COLO829 (cell line): ENCODE measurements around the gene MIGA2.
"Not testable (repeated sequence)": the region's sequence is repeated elsewhere in the genome, so short reads cannot be mapped to it uniquely, and the experiment has no call there.

Experiments used
- DNase-seq: peaks from one replicate; pipeline ENCODE4 v3.0.0; 2012; ENCODE audit warnings: low spot score

MIGA2 gene, protein sequence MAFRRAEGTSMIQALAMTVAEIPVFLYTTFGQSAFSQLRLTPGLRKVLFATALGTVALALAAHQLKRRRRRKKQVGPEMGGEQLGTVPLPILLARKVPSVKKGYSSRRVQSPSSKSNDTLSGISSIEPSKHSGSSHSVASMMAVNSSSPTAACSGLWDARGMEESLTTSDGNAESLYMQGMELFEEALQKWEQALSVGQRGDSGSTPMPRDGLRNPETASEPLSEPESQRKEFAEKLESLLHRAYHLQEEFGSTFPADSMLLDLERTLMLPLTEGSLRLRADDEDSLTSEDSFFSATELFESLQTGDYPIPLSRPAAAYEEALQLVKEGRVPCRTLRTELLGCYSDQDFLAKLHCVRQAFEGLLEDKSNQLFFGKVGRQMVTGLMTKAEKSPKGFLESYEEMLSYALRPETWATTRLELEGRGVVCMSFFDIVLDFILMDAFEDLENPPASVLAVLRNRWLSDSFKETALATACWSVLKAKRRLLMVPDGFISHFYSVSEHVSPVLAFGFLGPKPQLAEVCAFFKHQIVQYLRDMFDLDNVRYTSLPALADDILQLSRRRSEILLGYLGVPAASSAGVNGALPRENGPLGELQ

DNA sequence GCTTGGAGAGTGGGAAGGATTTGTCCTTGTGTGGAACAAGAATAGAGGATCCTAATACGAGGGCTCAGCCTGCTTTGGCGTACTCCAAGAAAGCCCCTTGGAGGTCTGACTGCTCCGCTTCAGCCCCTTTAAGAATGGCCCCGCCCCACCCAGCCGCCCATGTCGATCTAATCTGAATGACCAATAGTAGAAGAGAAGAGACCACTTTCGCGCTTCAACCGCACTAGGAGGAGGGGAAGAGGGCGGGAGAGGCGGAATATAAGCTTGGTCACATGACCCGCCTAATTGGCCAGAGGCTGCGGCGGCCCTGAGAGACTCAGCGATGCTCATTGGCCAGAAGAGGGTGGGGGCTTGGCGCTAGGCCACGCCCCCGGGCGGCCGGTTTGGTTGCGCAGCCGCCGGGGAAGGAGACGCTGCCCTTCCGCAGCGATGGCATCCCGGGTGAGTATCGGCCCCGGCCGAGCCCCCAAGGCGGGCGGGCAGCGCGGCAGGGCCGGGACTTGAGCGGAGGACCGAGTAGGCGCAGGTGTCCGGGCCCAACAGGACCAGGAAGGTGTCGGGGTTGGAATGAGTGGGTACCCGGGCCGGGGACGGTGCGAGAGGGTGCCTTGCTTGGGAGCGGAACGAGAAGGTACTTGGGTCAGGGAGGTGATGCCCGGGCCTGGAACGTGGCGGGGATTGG lies at the start of gene MIGA2:
Gene MIGA2, plus strand, starts transcription at position 386 of the 682 bp plus-strand sequence. CDS start 3,969 bp downstream, outside the sequence.
- DNase-seq, result peak; percentile 100

DNA sequence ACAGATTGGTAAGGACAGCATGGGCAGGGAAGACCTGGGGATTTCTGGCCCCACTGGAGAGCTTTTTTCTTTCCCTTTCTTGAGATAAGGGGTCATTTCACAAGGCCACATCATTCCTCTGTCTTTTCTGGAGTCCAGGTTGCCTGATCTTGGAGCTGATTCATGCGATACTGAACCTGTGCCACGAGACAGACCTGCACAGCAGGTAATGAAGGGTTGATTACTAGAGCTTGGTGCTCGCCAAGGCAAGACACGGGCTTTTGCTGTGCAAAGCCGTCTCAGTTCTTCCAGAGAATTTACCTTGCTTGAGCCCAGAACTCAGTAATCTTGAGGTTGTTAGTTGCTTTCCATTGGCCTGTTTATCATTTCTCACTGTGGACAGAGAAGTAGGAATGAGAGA lies 49.8 kb upstream of the MIGA2 start:
- DNase-seq, result no peak

DNA sequence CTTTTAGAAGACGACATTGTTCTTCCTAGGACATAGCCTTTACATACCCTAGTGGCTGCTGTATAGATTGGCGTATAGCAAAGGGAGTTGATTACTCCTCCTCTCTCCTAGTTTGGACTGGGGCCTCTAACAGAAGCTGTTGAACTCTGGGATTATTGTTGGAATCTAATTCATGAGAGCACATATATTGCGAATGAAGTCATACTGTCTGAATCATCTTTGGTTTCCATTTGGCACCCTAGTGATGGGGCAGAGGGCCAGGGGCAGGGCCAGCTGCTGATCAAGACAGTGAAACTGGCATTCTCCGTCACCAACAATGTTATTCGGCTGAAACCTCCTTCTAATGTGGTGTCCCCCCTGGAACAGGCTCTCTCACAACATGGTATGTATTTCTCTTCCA lies 48.6 kb upstream of the MIGA2 start:
- no peak for DNase-seq

DNA sequence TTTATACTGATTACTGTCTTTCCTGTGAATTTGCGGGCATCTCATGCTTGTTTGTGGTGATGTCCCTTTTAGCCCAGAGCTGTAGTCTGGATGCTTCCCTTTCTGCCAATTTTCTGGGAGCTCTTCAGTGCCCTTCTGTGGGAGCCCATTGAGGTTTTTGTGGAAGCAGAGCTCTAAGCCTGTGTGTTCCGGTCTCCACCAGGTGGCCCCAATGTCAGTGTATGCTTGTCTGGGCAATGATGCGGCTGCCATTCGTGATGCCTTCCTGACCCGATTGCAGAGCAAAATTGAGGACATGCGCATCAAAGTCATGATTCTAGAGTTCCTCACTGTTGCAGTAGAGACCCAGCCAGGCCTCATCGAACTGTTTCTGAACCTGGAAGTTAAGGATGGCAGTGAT lies 43.4 kb upstream of the MIGA2 start:
- no peak for DNase-seq

DNA sequence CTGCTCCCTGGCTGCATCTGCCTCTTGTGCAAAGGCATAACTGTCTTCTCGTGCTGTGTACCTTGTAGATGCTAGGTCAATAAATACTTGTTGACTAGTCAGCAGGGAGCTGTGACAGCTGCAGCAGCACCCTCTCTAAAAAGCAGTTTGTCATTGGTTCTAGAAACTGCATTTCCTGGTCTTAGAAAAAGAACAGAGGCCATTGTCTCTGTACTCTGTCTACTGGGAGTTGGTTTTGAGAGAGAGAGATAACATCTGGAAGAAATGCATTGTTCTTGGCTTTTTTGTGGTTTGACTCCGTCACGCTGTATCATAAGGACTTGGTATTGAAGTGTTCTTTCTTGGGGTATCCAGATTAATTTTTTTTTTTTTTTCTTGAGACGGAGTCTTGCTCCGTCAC lies 40.6 kb upstream of the MIGA2 start:
- DNase-seq, result no peak

DNA sequence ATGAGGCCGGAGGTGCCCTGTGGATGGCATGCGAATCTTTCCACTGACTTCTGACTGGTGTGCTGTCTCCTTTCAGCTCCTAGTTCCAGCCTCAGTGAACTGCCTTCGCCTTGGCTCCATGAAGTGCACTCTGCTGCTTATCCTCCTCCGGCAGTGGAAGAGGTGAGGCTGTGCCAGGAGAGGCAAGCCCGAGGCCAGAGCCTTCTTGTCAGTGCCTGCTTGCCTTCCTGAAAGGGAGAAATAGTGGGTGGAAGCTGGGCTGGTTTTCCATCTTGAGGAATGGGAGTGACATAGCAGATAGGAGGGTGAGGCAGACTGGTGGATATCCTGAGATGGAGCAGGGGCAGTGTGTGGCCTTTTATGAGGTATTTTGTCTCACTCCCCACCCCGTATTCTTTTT lies 38.0 kb upstream of the MIGA2 start:
- no peak for DNase-seq

DNA sequence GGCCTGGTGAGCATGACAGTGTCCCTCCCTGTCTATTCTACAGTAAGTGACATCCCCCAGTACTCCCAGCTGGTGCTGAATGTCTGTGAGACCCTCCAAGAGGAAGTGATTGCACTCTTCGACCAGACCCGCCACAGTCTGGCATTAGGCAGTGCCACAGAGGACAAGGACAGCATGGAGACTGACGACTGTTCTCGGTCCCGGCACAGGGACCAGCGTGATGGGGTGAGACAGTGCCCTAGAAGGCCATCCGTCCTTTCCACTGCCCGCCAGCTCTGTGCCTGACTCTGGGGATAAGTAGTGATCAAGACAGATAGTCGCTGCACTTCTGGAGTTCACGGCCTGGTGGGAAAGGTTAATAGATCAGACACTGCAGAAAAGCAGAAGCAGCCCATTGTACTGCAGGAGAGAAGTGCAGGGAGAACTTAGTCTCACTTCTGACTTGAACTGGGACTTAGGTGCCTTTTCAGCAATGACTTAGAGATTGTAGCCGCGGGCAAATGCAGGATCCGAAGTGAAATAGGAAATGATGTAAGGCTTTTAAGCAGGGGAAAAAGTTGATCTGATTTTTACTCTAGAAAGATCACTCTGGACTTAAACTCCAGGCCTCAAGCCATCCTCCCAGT lies 36.7 kb upstream of the MIGA2 start:
- DNase-seq, result no peak

DNA sequence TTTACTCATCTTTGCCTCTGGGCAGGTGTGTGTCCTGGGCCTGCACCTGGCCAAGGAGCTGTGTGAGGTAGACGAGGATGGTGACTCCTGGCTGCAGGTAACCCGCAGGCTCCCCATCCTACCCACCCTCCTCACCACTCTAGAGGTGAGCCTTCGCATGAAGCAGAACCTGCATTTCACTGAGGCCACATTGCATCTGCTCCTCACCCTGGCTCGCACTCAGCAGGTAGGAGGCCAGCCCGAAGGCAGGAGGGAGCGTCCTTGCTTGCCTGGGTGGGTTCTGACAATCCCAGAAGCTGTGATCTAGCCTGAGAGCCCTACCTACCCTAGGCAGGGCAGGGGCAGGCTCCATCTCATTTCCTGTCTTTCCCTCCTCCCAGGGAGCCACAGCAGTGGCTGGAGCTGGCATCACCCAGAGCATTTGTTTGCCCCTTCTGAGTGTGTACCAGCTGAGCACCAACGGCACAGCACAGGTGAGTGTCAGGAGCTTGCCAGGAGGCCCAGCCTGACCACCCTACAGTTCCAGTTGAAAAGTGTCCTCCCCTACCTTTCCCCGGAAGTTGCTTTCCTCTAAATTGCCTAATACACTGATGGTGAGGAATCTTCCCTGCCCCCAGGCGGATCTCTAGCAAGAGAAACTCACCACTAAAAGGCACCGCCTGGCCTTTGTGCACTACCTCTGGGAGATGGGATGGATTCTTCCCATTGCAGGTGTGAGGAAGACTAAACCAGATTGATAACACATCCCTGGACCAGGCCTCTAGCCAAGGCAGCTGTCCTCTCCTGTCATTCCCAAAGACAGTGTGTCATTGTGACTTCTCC lies 34.7 kb upstream of the MIGA2 start:
- no peak for DNase-seq

DNA sequence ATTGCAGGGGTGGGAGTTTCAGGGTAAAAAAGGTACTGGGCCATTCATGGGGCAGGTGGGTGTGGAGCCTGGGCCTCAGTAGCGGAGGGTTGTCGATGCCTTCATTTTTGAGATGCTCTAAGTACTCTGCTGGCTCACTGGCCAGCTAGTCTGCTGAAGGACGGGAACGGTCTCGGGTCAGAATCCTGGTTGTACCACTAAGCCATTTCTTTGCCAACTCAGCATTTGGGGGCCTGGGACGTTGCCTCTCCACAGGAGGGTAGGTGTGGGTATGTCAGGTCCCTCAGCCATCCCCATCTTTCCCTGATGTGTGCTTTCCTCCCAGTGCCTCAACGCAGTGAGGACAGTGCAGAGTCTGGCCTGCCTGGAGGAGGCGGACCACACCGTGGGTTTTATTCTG lies 33.4 kb upstream of the MIGA2 start:
- no peak for DNase-seq

DNA sequence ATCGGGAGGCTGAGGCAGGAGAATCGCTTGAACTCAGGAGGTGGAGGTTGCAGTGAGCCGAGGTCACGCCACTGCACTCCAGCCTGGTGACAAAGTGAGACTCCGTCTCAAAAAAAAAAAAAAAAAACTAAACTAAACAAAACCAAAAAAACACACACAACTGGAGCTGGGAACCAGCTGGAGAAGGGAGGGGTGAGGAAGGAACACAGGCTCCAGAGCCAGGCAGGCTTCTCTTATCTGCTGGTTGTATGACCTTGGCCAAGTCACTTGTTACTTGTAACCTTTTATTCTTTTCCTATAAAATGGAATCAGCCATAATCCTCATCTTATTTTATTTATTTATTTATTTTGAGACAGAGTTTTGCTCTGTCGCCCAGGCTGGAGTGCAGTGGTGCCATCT lies 32.3 kb upstream of the MIGA2 start:
- DNase-seq, result not testable (repeated sequence)

DNA sequence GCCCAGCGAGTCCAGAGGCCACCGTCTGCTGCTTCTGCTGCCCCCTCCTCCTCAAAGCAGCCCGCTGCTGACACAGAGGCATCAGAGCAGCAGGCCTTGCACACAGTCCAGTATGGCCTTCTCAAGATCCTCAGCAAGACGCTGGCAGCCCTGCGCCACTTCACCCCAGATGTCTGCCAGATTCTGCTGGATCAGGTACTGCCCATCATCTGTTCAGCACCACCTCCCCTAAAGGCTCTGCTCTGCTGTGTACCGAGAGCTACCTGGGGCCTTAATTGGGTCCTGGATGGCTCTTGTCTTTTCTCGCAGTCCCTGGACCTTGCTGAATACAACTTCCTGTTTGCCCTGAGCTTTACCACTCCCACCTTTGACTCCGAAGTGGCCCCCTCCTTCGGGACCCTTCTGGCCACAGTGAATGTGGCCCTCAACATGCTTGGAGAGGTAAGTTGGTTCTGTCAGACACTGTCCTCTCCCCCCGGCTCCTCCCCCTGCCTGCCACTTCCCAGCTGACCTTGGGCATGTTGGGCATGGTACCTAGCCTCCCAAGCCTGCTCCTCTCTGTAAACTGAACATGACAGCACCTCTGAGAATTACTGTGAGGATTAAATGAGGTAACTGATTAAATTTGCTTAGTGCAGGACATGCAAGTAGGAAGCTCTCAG lies 31.0 kb upstream of the MIGA2 start:
- no peak for DNase-seq

DNA sequence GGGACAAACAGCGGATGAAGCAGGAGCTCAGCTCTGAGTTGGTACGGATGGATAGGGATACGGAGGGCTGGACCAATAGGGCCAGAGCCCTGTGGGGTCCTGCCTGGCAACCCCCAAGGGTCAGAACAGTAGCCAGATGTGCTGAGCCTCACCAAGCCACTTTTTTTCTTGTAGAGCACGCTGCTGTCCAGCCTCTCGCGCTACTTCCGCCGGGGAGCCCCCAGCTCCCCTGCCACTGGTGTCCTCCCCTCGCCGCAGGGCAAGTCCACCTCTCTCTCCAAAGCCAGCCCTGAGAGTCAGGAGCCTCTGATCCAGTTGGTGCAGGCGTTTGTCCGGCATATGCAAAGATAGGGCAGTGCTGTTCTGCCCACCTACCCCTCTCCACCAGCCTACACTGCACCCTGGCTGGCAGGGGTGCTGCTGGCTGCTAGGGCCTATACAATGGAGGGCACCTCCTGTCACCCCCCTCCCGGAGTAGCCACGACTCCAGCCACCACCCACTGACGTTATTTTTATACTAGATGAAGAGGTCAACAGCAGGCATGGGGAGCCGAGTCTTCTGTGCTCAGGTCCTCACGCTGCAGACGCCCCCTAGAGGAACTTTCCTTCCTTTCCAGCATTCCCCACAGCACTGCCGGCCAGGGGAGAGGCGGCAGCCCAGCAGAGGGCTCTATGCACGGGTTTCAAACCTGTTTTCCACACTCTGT lies 29.9 kb upstream of the MIGA2 start:
- DNase-seq, result peak; percentile 72

DNA sequence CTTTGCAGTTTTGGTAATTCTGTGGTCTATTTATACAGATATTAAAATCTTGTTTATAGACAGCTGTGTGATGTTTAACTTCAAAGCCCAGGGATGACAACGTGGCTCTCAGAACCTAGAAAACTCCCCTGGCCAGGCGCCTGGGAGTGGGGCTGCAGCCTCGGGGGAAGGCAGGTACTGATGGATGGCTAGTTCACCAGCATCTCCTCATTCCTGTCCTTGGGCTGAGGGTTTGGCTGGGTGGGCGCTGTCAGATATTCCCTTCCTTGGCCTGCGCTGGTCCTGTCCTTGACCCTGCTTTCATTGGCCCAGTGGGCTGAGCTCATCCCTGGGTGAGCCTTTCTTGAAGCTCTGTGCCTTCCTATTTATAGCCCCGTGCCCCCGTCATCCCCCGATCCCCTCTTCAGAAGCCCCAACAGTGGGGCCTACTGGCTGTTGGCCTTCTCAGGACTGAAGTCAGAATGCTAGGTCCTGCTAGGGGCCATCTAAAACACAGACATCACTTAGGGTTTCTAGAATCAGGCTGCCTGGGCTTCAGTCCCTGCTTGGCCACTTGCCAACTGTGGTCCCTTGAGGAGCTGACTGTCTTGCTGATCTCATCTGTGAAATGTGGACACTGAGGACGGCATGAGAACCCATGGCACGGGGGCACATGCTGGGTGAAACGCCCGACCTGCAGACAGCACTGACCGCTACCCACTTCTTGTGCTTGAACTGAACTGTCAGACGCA lies 29.2 kb upstream of the MIGA2 start:
- no peak for DNase-seq

DNA sequence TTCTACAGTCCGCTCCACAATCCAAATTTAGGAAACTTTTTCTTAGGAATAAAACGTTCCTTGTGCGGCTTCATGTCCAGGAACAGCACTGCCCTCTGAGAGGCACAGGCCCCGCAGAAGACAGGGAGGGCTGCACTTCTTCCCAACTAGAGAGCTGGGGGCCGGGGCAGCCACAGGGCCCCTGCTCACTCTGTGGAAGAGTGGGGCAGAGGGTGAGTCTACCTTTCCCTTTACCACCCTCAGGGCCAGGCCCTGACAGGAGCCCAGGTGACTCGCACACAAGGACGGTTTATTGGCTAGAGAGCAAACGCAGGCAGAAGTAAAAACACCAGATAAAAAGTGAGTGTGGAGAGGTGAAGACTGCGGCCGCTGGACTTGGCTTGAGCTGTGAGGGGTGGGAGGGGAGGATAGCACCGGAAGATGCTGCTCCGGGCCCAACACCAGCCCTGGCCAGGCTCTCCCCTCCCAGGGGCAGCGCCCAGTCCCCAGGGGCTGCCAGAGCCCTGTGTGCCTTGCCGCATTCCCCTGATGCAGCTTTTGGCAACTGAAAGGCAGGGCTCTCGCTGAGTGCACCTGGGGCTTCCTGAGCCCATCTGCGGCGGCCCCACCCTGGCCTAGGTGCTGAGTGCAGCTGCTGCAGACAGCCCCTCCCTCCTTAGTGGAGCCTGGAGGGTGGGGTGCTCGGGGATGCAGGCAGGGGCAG lies 28.5 kb upstream of the MIGA2 start:
- no peak for DNase-seq

DNA sequence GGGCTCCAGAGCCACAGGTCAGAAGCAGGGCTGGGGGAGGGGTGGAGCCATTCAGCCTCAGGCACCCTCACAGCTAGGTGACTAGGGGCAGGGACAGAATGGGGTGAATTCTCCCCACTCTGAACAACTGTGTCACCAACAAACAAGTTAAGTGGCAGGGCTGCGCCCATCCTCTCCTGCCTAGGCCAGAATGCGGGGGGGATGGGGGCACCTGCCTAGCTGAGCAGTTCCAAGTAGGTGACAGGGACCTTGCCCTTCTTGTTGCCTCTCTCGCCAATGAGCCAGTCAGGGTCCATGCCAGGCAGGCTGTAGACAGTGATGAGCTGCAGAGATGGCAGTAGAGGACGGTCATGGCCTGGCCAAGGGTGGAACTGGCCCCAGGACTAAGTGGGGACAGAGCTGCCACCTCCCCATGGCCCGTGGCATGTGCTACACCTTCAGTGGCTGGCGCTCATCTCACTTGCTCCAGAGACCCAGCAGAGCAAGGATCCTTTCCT lies 27.9 kb upstream of the MIGA2 start:
- DNase-seq, result no peak

DNA sequence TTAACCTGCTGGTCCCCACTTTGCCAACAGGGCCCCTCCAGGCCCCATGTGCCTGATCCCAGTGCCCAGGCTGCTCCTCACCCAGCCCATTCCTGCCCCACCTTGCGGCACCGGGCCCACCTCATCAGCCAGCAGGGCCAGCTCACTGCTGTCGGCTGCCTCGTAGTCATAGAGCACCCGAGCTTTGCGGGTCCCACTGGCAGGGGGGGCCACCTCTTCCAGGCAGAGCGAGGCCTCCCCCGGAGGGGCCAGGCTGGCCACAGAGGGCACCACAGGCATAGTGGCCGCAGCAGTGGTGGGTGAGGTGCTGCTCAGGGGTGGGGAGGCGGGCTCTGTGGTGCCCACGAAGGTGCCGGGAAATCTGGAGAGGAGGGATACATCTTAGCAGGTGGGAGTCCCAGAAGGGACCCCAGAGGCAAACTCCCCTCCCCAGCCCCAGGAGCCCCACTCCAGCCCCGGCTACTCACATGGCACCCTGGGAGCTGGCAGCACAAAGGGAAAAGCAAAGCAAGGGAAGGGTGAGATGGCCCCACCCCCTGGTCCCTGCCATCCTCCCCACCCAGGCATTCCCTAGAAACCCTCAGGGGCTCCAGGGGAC lies 27.3 kb upstream of the MIGA2 start:
- no peak for DNase-seq

DNA sequence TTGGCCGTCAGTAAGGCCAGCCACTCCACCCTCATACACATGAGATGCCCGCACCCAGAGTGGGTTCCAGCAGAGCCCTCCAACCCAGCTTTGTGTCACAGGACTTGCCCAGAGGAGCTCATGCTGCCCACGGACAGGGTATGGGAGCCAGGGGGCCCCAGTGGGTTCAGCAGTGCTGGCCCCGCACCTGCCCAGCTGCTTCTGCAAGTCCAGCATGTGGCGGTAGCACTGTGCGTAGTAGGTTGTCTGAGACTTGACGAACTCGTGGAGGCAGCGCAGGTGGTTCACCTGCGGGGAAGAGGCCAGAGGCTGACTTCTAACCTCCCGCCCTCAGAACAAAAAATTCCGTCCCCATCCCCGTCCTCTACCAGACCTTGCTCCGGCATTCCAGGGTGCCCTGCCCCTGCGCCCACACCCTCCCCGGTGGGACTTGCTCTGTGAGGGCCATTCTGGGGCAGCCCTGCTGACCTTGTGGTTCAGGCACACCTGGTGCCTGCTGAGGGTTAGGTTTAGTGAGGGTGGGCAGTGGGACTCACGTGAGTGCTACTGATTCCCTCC lies 26.8 kb upstream of the MIGA2 start:
- no peak for DNase-seq

DNA sequence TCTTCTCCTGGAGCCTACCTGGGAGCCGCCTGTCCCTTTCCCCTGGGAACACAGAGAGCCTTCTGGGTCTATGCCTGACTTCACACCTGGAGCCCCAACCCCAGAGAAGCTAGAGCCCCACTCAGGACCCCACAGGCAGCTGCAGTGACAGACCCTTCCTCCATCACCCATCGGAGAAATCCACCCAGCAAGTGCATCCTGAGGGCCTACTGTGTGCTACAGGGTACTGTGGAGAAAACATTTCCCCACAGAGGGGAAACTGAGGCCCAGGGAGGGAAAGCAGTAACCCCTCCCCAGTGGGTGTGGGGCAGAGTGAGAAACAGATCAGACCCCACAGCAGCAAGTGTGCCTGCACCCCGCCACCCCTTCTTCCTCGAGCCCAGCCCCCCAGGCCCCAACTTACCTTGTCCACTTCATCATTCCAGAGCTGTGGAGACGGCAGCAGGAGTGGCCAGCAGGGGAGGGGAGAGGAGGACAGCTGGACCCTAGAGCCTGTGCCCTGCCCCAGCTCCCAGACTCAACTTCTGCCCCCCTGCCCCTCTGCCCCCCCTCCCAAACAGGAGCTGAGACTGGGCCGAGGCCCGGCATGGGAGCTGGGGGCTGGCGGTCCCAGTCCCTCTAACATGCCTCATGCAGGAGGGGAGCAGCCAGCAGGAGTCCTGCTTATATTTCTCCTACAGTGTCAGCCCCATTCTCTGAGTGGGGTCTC lies 26.0 kb upstream of the MIGA2 start:
- no peak for DNase-seq
